ENCODE measurements around the gene RANBP17.

DNA sequence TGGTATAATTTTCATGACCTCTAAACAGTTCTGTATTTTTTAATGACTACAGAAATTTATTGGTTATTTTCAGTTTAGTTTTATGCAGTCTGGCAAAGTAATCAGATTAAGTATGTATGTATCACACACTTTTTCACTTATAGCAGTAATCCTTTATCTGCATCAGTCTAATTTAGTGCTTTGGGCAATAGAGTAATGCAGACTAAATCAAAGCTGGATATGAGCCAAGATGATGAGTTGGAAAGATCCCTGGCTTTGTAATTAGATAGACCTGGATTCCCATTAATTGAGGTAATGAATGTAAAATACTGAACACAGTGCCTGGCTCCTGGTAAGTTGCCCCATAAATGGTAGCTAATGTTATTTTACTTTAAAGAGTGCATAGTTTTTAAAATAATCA is 231.8 kb downstream of the RANBP17 start:
- TF ChIP-seq, protein P1, sequence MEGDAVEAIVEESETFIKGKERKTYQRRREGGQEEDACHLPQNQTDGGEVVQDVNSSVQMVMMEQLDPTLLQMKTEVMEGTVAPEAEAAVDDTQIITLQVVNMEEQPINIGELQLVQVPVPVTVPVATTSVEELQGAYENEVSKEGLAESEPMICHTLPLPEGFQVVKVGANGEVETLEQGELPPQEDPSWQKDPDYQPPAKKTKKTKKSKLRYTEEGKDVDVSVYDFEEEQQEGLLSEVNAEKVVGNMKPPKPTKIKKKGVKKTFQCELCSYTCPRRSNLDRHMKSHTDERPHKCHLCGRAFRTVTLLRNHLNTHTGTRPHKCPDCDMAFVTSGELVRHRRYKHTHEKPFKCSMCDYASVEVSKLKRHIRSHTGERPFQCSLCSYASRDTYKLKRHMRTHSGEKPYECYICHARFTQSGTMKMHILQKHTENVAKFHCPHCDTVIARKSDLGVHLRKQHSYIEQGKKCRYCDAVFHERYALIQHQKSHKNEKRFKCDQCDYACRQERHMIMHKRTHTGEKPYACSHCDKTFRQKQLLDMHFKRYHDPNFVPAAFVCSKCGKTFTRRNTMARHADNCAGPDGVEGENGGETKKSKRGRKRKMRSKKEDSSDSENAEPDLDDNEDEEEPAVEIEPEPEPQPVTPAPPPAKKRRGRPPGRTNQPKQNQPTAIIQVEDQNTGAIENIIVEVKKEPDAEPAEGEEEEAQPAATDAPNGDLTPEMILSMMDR (IDR thresholded peaks at IDR 0.05), result no peak
- TF ChIP-seq POLR2A (IDR thresholded peaks at IDR 0.05) (no peak), POLR2AphosphoS5 (IDR thresholded peaks at IDR 0.05) (no peak)
